H9 (cell line): ENCODE measurements around the gene MUC5AC. TPM values are rescaled to one million over a fixed set of nuclear protein-coding genes. Genes with fewer than 3 reads are reported as not detected.

Experiments
- DNase-seq: peaks from one replicate; pipeline ENCODE4 v3.0.0-alpha.2; 2017
- H2AFZ ChIP-seq: one replicate; pipeline ENCODE4 v1.6.1; 2013; ENCODE audit warnings: mild to moderate bottlenecking, low read length, control low read depth, moderate library complexity
- H2AK5ac ChIP-seq: 2 replicates; pipeline ENCODE4 v1.6.1; 2013; ENCODE audit warnings: low read length, control low read depth, mixed read lengths; ENCODE audit not compliant: insufficient read length
- H2BK120ac ChIP-seq: one replicate; pipeline ENCODE4 v1.6.1; 2013; ENCODE audit warnings: low read depth, mild to moderate bottlenecking, low read length, control low read depth, inconsistent platforms; ENCODE audit not compliant: poor library complexity, severe bottlenecking
- H2BK12ac ChIP-seq: 2 replicates; pipeline ENCODE4 v1.6.1; 2013; ENCODE audit warnings: low read length, control low read depth, mixed read lengths, low read depth; ENCODE audit not compliant: insufficient read length
- H2BK15ac ChIP-seq: 2 replicates; pipeline ENCODE4 v1.6.1; 2013; ENCODE audit warnings: low read depth, low read length, control low read depth
- H2BK20ac ChIP-seq: one replicate; pipeline ENCODE4 v1.6.1; 2013; ENCODE audit warnings: low read depth, mild to moderate bottlenecking, low read length, control low read depth, inconsistent platforms; ENCODE audit not compliant: poor library complexity, severe bottlenecking
- H2BK5ac ChIP-seq: 2 replicates; pipeline ENCODE4 v1.6.1; 2013; ENCODE audit warnings: low read length, control low read depth, mixed read lengths; ENCODE audit not compliant: insufficient read length
- H3K14ac ChIP-seq: 2 replicates; pipeline ENCODE4 v1.6.1; 2013; ENCODE audit warnings: low read length, control low read depth; ENCODE audit not compliant: insufficient read depth
- H3K18ac ChIP-seq: 2 replicates; pipeline ENCODE4 v1.6.1; 2013; ENCODE audit warnings: low read depth, mild to moderate bottlenecking, mixed read lengths, low read length, control low read depth; ENCODE audit not compliant: insufficient read length
- H3K23ac ChIP-seq: 2 replicates; pipeline ENCODE4 v1.6.1; 2013; ENCODE audit warnings: low read length, control low read depth, mixed read lengths, low read depth; ENCODE audit not compliant: insufficient read length
- H3K23me2 ChIP-seq: 2 replicates; pipeline ENCODE4 v1.6.1; 2013; ENCODE audit warnings: low read depth, mild to moderate bottlenecking, mixed read lengths, low read length, control low read depth; ENCODE audit not compliant: insufficient read length, poor library complexity, severe bottlenecking
- H3K27ac ChIP-seq: 2 replicates; pipeline ENCODE4 v1.5.1; 2013; ENCODE audit warnings: low read length, control low read depth, mixed read lengths, low read depth; ENCODE audit not compliant: insufficient read length
- H3K27me3 ChIP-seq: 2 replicates; pipeline ENCODE4 v1.6.1; 2013; ENCODE audit warnings: low read length, control low read depth, inconsistent platforms; ENCODE audit not compliant: insufficient read depth
- H3K4ac ChIP-seq: 2 replicates; pipeline ENCODE4 v1.6.1; 2013; ENCODE audit warnings: low read depth, mild to moderate bottlenecking, control low read depth, inconsistent platforms, low read length, moderate library complexity
- H3K4me1 ChIP-seq: 2 replicates; pipeline ENCODE4 v1.6.1; 2013; ENCODE audit warnings: low read length, control low read depth, inconsistent platforms; ENCODE audit not compliant: insufficient read depth
- H3K4me2 ChIP-seq: 2 replicates; pipeline ENCODE4 v1.6.1; 2013; ENCODE audit warnings: low read length, control low read depth, mixed read lengths; ENCODE audit not compliant: insufficient read length, insufficient read depth
- H3K56ac ChIP-seq: 2 replicates; pipeline ENCODE4 v1.6.1; 2013; ENCODE audit warnings: low read depth, mild to moderate bottlenecking, mixed read lengths, low read length, control low read depth; ENCODE audit not compliant: insufficient read length
- H3K79me1 ChIP-seq: 2 replicates; pipeline ENCODE4 v1.6.1; 2013; ENCODE audit warnings: low read depth, mild to moderate bottlenecking, moderate library complexity, low read length, control low read depth, inconsistent platforms; ENCODE audit not compliant: insufficient read depth, poor library complexity, severe bottlenecking
- H3K79me2 ChIP-seq: 2 replicates; pipeline ENCODE4 v1.6.1; 2013; ENCODE audit warnings: low read length, control low read depth, inconsistent platforms; ENCODE audit not compliant: insufficient read depth
- H3K9ac ChIP-seq: 2 replicates; pipeline ENCODE4 v1.6.1; 2013; ENCODE audit warnings: low read length, control low read depth, mixed read lengths; ENCODE audit not compliant: insufficient read length; ENCODE audit errors: extremely low read depth
- H3K9me3 ChIP-seq: one replicate; pipeline ENCODE4 v1.6.1; 2013; ENCODE audit warnings: low read depth, low read length, inconsistent platforms; ENCODE audit not compliant: control insufficient read depth
- H3T11ph ChIP-seq: one replicate; pipeline ENCODE4 v1.6.1; 2013; ENCODE audit warnings: mild to moderate bottlenecking, low read length, control low read depth, inconsistent platforms
- H4K20me1 ChIP-seq: one replicate; pipeline ENCODE4 v1.6.1; 2013; ENCODE audit not compliant: control insufficient read depth, insufficient read length, insufficient read depth
- H4K5ac ChIP-seq: 2 replicates; pipeline ENCODE4 v1.6.1; 2013; ENCODE audit warnings: low read depth, mild to moderate bottlenecking, mixed read lengths, low read length, control low read depth; ENCODE audit not compliant: insufficient read length
- H4K8ac ChIP-seq: replicated peaks from 2 replicates; pipeline ENCODE4 v1.6.1; 2013; ENCODE audit warnings: low read length, control low read depth, mixed read lengths, low read depth; ENCODE audit not compliant: insufficient read length
- H4K91ac ChIP-seq: 2 replicates; pipeline ENCODE4 v1.6.1; 2013; ENCODE audit warnings: low read depth, mild to moderate bottlenecking, moderate library complexity, mixed read lengths, low read length, control low read depth; ENCODE audit not compliant: insufficient read length
- H3K27ac Mint-ChIP-seq, 3 experiments: 2 replicates in 2 of 3; 3 replicates in 1 of 3; pipeline ENCODE4 v1.8.0; 2020 to 2021; ENCODE audit warnings: mixed read lengths in 3 of 3, mild to moderate bottlenecking in 1 of 3, moderate library complexity in 1 of 3
- H3K27me3 Mint-ChIP-seq: 2 replicates; pipeline ENCODE4 v1.8.0; 2021; ENCODE audit warnings: low read depth, mild to moderate bottlenecking, moderate library complexity, mixed read lengths
- H3K36me3 Mint-ChIP-seq, 3 experiments: 2 replicates in 2 of 3; 3 replicates in 1 of 3; pipeline ENCODE4 v1.8.0; 2020 to 2021; ENCODE audit warnings: low read depth in 3 of 3, mixed read lengths in 3 of 3; ENCODE audit not compliant: insufficient read depth in 1 of 3
- H3K4me1 Mint-ChIP-seq, 2 experiments: 2 replicates each; pipeline ENCODE4 v1.8.0; 2020; ENCODE audit warnings: mixed read lengths in 2 of 2
- H3K4me3 Mint-ChIP-seq, 2 experiments: 2 replicates in 1 of 2; 3 replicates in 1 of 2; pipeline ENCODE4 v1.8.0; 2020 to 2021; ENCODE audit warnings: mild to moderate bottlenecking in 2 of 2, mixed read lengths in 2 of 2, moderate library complexity in 1 of 2
- H3K9me3 Mint-ChIP-seq, 2 experiments: 2 replicates in 1 of 2; 3 replicates in 1 of 2; pipeline ENCODE4 v1.8.0; 2020; ENCODE audit warnings: mild to moderate bottlenecking in 2 of 2, mixed read lengths in 2 of 2, moderate library complexity in 1 of 2
- WGBS: extraction: QIAGEN DNeasy Blood & Tissue Kit; methylation state at CpG from one replicate; pipeline ENCODE4 v1.1.7; 2013; ENCODE audit warnings: missing lambda C conversion rate, low lambda C conversion rate, mixed read lengths; ENCODE audit not compliant: insufficient read length; ENCODE audit errors: extremely low coverage; 5-methylcytosine and 5-hydroxymethylcytosine counted together
- total RNA-seq: library from RNA; stranded (reverse); gene quantifications from 2 replicates; pipeline ENCODE4 v1.2.1, GENCODE V29; 2021
- TF ChIP-seq, protein P1 (sequence below): fragments of 200-600 bp; sonication (generic); conservative IDR thresholded peaks from 3 replicates; pipeline ENCODE4 v1.8.0; 2021; ENCODE audit warnings: antibody characterized with exemption, mild to moderate bottlenecking

The MUC5AC gene
- total RNA-seq, 1 experiment from 2014 or later: not detected

DNA sequence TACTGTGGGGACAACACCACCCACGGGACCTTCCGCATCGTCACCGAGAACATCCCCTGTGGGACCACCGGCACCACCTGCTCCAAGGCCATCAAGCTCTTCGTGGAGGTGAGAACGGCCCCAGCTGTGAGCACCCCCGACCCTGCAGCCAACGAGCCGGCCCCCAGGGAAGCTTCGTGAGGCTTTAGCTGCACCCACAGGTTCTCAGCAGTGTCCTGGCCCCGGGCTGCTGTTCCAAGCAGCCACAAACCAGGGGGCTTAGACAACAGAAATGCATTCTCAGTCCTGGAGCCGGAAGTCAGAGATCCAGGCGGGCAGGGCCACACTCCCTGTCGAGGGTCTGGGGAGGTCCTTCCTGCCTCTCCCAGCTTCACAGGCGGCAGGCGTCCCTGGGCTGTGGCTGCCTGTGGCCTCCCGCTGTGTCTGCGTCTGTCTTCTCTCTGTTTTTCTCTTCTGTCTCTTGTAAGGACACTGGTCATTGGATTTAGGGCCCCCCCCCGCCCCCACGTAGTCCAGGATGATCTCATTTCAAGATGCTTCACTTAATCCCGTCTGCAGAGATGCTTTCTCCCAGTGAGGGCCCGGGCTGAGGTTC lies 77.7 kb downstream of the MUC5AC start:
- Mint-ChIP-seq H3K4me1 (no peaks in the 10 kb centered on the region), H3K4me3 (no peak overlapping the region), H3K36me3 (no peaks in the 10 kb centered on the region), H3K9me3 (no peaks in the 10 kb centered on the region), H3K27me3 (peaks cover under 1% of the 10 kb centered on the region; the same call in 1 of the 2 replicates), H3K27ac (no peak overlapping the region)
- Histone ChIP-seq H4K91ac (no peak overlapping the region), H2BK20ac (no peak overlapping the region), H4K20me1 (no peaks in the 10 kb centered on the region), H2BK12ac (no peak overlapping the region), H3K27ac (no peak overlapping the region), H2AFZ (no peak overlapping the region), H3T11ph (no peak overlapping the region), H3K4ac (no peak overlapping the region), H3K23me2 (no peaks in the 10 kb centered on the region), H3K9me3 (no peaks in the 10 kb centered on the region), H2BK5ac (no peak overlapping the region), H2BK15ac (no peak overlapping the region), H3K4me2 (no peak overlapping the region), H3K56ac (no peak overlapping the region), H4K5ac (no peak overlapping the region), H3K14ac (no peak overlapping the region; the same call in 1 of the 2 replicates), H3K79me1 (no peaks in the 10 kb centered on the region), H3K23ac (no peak overlapping the region), H2BK120ac (no peak overlapping the region), H3K27me3 (no peaks in the 10 kb centered on the region), H2AK5ac (no peak overlapping the region), H3K4me1 (no peaks in the 10 kb centered on the region), H3K9ac (no peak overlapping the region), H4K8ac (no peak overlapping the region), H3K18ac (no peak overlapping the region), H3K79me2 (no peaks in the 10 kb centered on the region)
- TF ChIP-seq, protein P1, sequence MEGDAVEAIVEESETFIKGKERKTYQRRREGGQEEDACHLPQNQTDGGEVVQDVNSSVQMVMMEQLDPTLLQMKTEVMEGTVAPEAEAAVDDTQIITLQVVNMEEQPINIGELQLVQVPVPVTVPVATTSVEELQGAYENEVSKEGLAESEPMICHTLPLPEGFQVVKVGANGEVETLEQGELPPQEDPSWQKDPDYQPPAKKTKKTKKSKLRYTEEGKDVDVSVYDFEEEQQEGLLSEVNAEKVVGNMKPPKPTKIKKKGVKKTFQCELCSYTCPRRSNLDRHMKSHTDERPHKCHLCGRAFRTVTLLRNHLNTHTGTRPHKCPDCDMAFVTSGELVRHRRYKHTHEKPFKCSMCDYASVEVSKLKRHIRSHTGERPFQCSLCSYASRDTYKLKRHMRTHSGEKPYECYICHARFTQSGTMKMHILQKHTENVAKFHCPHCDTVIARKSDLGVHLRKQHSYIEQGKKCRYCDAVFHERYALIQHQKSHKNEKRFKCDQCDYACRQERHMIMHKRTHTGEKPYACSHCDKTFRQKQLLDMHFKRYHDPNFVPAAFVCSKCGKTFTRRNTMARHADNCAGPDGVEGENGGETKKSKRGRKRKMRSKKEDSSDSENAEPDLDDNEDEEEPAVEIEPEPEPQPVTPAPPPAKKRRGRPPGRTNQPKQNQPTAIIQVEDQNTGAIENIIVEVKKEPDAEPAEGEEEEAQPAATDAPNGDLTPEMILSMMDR: no peak
- no CpG with 5 or more reads among the region's 23 CpGs for WGBS
- DNase-seq: peak; percentile 24
